ENCODE measurements around the gene OSTC. TPM values are rescaled to one million over a fixed set of nuclear protein-coding genes. Genes with fewer than 3 reads are reported as not detected.

The OSTC gene
- total RNA-seq, 1 donor from 2014 or later, result 27.2 TPM

DNA sequence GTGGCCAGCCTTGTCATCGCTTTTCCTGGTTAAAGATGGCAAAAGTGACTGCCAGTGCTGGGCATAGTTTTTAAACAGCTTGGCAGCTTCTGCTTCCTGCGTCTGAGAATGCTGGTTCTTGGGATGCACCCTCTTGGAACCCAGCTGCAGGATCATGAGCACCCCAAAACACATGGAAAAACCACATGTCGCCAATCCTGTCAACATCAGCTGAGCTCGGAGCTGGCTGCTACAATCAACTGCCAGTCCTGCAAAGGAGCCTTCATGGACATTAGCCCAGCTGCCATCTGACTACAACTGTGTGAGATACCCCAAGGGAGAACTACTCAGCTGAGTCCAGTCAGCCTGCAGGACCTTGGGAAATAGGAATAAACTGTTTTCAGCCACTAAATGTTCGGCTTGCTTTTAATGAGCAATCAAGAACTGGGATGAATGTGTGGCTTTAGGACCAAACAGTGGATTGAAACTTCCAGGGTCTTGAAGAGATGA, 31.0 kb downstream of the OSTC start:
- H3K4me3 ChIP-seq, result no peak overlapping the region
- H3K4me1 ChIP-seq, result peaks cover 7% of the 10 kb centered on the region
- TF ChIP-seq, protein P1, sequence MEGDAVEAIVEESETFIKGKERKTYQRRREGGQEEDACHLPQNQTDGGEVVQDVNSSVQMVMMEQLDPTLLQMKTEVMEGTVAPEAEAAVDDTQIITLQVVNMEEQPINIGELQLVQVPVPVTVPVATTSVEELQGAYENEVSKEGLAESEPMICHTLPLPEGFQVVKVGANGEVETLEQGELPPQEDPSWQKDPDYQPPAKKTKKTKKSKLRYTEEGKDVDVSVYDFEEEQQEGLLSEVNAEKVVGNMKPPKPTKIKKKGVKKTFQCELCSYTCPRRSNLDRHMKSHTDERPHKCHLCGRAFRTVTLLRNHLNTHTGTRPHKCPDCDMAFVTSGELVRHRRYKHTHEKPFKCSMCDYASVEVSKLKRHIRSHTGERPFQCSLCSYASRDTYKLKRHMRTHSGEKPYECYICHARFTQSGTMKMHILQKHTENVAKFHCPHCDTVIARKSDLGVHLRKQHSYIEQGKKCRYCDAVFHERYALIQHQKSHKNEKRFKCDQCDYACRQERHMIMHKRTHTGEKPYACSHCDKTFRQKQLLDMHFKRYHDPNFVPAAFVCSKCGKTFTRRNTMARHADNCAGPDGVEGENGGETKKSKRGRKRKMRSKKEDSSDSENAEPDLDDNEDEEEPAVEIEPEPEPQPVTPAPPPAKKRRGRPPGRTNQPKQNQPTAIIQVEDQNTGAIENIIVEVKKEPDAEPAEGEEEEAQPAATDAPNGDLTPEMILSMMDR (IDR thresholded peaks at IDR 0.05; ENCODE audit: borderline replicate concordance), result no peak
- H3K36me3 ChIP-seq, result peaks cover 6% of the 10 kb centered on the region
- H3K27me3 ChIP-seq (ENCODE audit: low read depth), result no peaks in the 10 kb centered on the region
- intact Hi-C loops (cut with micrococcal nuclease), result no loop called here
- H3K9me3 ChIP-seq (replicated peaks), result no peaks in the 10 kb centered on the region
- H3K27ac ChIP-seq (replicated peaks), result no peak overlapping the region
- DNase-seq, result no peak

DNA sequence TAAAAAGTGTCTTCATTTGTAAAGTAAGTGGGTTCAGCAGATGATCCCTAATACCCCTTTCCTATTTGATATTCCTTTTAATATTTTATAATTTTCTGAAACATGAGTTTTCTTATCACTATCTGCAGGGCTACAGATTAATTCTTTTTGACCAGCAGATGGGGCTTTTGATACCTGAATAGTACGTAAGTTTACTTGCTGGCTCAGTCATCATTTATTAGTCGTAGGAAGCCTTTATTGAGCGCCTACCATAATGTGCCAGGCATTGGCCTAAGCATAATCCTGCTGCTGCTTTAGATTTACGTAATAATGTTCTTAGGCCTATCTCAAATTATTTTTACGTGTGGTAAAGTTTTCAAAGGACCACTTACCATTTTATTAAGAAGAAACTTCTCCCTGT, 33.1 kb downstream of the OSTC start:
- H3K4me3 ChIP-seq, result no peak overlapping the region
- H3K36me3 ChIP-seq, result no peaks in the 10 kb centered on the region
- intact Hi-C loops (cut with micrococcal nuclease), result no loop called here
- no peaks in the 10 kb centered on the region for H3K27me3 ChIP-seq (ENCODE audit: low read depth)
- DNase-seq, result no peak
- no peak overlapping the region for H3K27ac ChIP-seq (replicated peaks)
- TF ChIP-seq, protein P1 (IDR thresholded peaks at IDR 0.05; ENCODE audit: borderline replicate concordance), result peak; percentile 41
- peaks cover 7% of the 10 kb centered on the region for H3K4me1 ChIP-seq
- no peaks in the 10 kb centered on the region for H3K9me3 ChIP-seq (replicated peaks)

DNA sequence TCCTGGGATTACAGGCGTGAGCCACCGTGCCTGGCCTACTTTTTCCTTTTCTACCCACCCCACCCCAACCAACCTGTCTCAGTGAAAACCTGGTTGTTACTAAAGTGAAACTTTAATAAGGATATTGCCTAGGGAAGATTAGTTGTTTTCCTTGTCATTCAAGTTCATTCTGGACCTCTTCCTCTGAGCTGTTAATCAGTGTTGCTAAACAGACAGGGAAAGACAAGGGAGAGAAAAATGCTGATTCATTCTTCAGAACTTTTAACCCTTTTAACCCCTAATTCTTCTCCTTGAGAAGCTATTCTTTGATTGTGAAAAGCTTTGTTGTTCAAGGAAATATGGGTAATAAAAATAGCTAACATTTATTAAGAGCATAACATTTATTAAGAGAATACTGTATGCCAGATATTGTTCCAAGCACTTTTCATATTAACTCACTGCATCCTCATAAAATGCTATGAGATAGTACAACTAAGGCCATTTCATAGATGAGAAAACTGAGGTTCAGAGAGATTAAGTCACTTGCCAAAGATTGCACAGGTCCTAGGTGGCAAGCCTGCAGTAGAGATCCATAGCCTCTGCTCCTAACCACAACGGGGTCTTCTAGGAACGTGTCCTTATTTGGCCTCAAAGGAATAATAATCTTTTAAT, 34.8 kb downstream of the OSTC start:
- no peak for DNase-seq
- Histone ChIP-seq H3K27ac (replicated peaks) (no peak overlapping the region), H3K4me1 (peaks cover 7% of the 10 kb centered on the region), H3K4me3 (no peak overlapping the region), H3K36me3 (no peaks in the 10 kb centered on the region), H3K9me3 (replicated peaks) (no peaks in the 10 kb centered on the region), H3K27me3 (ENCODE audit: low read depth) (no peaks in the 10 kb centered on the region)
- TF ChIP-seq, protein P1 (IDR thresholded peaks at IDR 0.05; ENCODE audit: borderline replicate concordance), result no peak
- intact Hi-C loops (cut with micrococcal nuclease), result no loop called here

DNA sequence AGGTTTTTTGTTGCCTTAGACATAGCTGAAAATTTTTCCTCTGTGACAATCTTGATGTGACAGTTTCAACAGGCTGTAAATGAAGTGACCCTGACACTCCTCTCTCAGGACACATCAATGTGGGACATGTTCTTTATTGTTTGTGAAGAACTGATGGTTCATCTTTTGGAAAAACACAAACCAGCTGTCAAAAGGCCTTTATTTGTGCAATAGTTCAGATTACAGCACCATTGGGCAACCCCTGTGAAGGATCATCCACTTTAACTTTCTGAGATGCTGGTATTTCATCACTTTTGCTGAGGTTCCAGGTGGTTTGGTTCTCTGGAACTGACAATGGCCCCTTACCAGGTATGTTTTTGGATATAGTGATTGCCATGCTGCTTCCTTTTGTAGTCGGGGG, 40.3 kb downstream of the OSTC start:
- TF ChIP-seq, protein P1 (IDR thresholded peaks at IDR 0.05; ENCODE audit: borderline replicate concordance), result no peak

DNA sequence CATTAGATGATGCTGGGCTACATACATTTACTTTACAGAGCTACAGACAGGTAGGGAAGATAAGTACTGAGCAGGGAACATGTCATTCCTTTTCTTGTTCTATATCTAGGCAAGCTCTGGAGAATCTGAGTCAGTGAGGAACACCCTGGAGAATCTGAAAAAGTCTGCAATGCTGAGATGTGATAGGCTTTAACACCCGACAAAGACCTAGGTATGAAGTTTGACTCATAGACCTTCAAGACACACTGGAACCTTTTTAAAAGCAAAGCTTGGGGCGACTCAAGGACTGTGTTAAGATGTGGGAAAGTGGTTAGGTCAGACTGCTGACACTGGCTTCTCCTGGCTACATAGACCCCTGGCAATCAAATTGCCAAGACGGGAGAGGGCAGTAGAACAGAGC, 42.8 kb downstream of the OSTC start:
- intact Hi-C loops (cut with micrococcal nuclease), result no loop called here
- TF ChIP-seq, protein P1 (IDR thresholded peaks at IDR 0.05; ENCODE audit: borderline replicate concordance), result no peak

More for the DNA sequence above, 40.3 kb downstream of the OSTC start:
- Histone ChIP-seq H3K36me3 (no peaks in the 10 kb centered on the region), H3K9me3 (replicated peaks) (no peaks in the 10 kb centered on the region), H3K4me1 (no peaks in the 10 kb centered on the region), H3K4me3 (no peak overlapping the region), H3K27ac (replicated peaks) (no peak overlapping the region), H3K27me3 (ENCODE audit: low read depth) (no peaks in the 10 kb centered on the region)
- intact Hi-C loops (cut with micrococcal nuclease), result no loop called here
- no peak for DNase-seq

More for the DNA sequence above, 42.8 kb downstream of the OSTC start:
- DNase-seq, result no peak
- Histone ChIP-seq H3K36me3 (no peaks in the 10 kb centered on the region), H3K27ac (replicated peaks) (no peak overlapping the region), H3K4me1 (no peaks in the 10 kb centered on the region), H3K9me3 (replicated peaks) (no peaks in the 10 kb centered on the region), H3K27me3 (ENCODE audit: low read depth) (no peaks in the 10 kb centered on the region), H3K4me3 (no peak overlapping the region)

All from left ventricle myocardium inferior (tissue), 1 donor.